ENCODE results near the gene ALG14.

- TF ChIP-seq CTCF (conservative IDR thresholded peaks at IDR 0.05; ENCODE audit: low read depth, low read length) (no peak), FOS (IDR thresholded peaks at IDR 0.05; ENCODE audit: low read depth, low read length) (no peak), POLR2A (IDR thresholded peaks at IDR 0.05; ENCODE audit: low read depth, low read length) (no peak), RAD21 (IDR thresholded peaks at IDR 0.05; ENCODE audit: low read length) (no peak), CEBPB (IDR thresholded peaks at IDR 0.05; ENCODE audit: low read depth, low read length) (peak; percentile 23; the same call in 1 of the 2 replicates), BHLHE40 (IDR thresholded peaks at IDR 0.05; ENCODE audit: low read depth, low read length) (no peak), MAZ (IDR thresholded peaks at IDR 0.05; ENCODE audit: borderline replicate concordance, low read depth, low read length) (no peak), USF2 (IDR thresholded peaks at IDR 0.05; ENCODE audit: low read depth, low read length) (no peak), MXI1 (IDR thresholded peaks at IDR 0.05; ENCODE audit: borderline replicate concordance, low read depth, low read length) (no peak), RFX5 (IDR thresholded peaks at IDR 0.05; ENCODE audit: low read depth, low read length) (no peak)
These were observed 23.6 kb upstream of the ALG14 start for GRCh38 chr1:95096218-95096841.
